ENCODE results near the gene WDR35. TPM values are rescaled to one million over a fixed set of nuclear protein-coding genes. Genes with fewer than 3 reads are reported as not detected.
"Not testable (repeated sequence)": the region's sequence is repeated elsewhere in the genome, so short reads cannot be mapped to it uniquely, and the experiment has no call there.

The WDR35 gene
- total and polyA plus RNA-seq, 2 donors, result 7.3 to 34.1 TPM

DNA sequence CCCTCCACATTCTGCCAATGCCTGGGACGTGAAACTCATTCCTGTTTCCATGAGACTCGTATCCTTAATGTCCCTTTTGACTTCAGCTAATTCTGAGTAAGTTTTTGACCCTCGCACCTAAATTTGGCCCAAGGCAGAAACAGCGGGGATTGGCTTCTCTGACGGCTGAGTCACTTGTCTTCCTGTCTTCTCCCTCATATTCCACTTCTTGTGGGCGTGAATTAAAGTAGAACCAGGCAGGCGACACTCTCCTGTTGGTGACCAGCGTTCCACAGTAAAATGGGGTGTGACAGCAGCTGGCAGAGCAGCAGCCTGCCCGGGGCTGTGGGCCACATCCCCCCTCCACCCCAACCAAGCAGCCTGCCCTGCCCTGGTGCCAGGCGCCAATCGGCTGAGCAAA is 103.6 kb downstream of the WDR35 start:
- H3K4me3 ChIP-seq (ENCODE audit: low read depth, low read length), result no peak overlapping the region
- WGBS, result 85% methylated on average over 11 of the region's 11 CpGs
- no peaks in the 10 kb centered on the region for H3K36me3 ChIP-seq (ENCODE audit: insufficient read depth)
- H3K4me1 ChIP-seq (ENCODE audit: insufficient read depth), result no peaks in the 10 kb centered on the region
- H3K27ac ChIP-seq (ENCODE audit: low read depth), result no peak overlapping the region
- DNase-seq (ENCODE audit: extremely low spot score), result no peak

- Histone ChIP-seq H3K4me1 (ENCODE audit: insufficient read depth) (no peaks in the 10 kb centered on the region), H3K27ac (ENCODE audit: low read depth) (no peak overlapping the region), H3K36me3 (ENCODE audit: insufficient read depth) (no peaks in the 10 kb centered on the region), H3K4me3 (ENCODE audit: low read depth, low read length) (no peak overlapping the region)
- 66% methylated on average over 7 of the region's 7 CpGs for WGBS
- no peak for DNase-seq (ENCODE audit: extremely low spot score)
These were observed 104.1 kb downstream of the WDR35 start for GRCh38 chr2:19885791-19886190.

DNA sequence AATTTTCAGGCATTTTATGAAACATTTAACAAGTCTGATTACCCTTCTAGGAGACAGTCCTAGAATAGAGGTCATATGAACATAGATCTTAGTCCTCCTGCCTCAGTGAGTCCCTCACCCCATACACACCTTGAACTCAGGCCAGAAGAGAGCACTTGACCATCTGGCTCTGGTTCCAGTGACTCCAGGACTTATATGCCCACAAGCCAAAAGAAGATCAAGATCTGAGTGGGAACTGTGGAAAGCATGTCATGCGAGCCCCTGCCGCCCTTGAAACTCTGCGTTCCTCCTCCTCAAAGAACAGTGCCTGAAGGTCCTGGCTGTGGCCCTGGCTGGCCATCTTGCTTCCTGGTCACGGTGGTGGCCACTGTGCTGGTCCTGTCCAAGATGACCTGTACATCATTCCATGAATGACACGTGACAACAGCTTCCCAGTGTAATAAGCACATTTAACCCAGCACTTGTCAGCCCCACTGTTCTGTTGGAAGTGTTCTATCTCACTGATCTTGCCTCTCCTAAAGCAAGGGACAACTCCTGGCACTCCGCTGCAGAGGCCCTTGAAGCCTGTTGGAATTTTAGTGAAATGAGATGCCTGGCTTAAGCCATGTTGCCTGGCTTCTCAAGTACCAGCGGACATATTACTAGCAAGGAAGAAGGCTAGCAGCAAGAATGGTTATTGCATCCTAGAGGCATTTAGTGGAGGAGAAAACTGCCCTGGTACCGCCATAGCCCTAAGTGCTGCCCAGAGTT is 105.8 kb downstream of the WDR35 start:
- DNase-seq (ENCODE audit: extremely low spot score), result no peak

DNA sequence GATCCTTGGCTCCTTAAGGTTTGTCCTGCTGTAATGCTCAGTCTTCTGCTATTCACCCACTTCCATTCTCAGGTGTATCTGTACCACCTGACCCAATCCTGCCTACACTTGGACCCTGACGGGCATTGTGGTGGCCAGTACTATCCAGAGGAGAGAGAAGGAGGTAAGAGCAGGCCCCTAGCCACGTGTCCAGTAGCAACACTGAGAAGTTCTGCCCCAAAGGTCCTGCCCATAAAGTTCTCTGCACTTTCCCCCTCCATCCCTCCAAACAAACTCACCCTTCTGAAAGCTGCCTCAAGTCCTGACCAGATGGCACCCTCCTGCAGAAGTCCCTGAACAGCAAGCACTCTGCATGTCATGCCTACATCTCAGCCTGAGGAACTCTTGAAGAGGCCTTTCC is 106.4 kb downstream of the WDR35 start:
- no peaks in the 10 kb centered on the region for H3K4me1 ChIP-seq (ENCODE audit: insufficient read depth)
- no peak overlapping the region for H3K4me3 ChIP-seq (ENCODE audit: low read depth, low read length)
- no peak for DNase-seq (ENCODE audit: extremely low spot score)
- WGBS, result 31% methylated on average over 2 of the region's 2 CpGs
- no peak overlapping the region for H3K27ac ChIP-seq (ENCODE audit: low read depth)
- H3K36me3 ChIP-seq (ENCODE audit: insufficient read depth), result no peaks in the 10 kb centered on the region

More for the DNA sequence above, 105.8 kb downstream of the WDR35 start:
- 95% methylated on average over 8 of the region's 8 CpGs for WGBS
- no peak overlapping the region for H3K27ac ChIP-seq (ENCODE audit: low read depth)
- no peaks in the 10 kb centered on the region for H3K4me1 ChIP-seq (ENCODE audit: insufficient read depth)
- no peaks in the 10 kb centered on the region for H3K36me3 ChIP-seq (ENCODE audit: insufficient read depth)
- H3K4me3 ChIP-seq (ENCODE audit: low read depth, low read length), result no peak overlapping the region

DNA sequence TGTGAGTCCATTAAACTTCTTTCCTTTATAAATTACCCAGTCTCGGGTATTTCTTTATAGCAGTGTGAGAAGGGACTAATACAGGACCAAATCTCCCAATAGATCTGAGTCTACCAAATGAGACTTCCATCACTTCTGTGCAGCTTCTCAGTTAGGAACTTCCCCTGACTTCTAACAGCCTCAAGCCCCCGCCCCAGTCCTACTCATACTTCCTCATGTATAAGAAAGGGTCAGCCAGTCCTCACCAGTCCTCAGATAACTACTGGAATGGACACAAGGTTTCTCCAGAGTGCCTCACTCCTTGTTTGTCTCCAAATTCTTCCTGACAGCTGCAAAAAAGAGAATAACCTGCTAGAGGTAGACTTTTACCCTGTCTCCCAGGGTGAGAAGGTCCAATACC is 107.6 kb downstream of the WDR35 start:
- no peak for DNase-seq (ENCODE audit: extremely low spot score)
- Histone ChIP-seq H3K27ac (ENCODE audit: low read depth) (no peak overlapping the region), H3K4me3 (ENCODE audit: low read depth, low read length) (no peak overlapping the region), H3K36me3 (ENCODE audit: insufficient read depth) (no peaks in the 10 kb centered on the region), H3K4me1 (ENCODE audit: insufficient read depth) (no peaks in the 10 kb centered on the region)
- 93% methylated on average over 2 of the region's 2 CpGs for WGBS

GRCh38 chr2:19881908-19882265 is 108.0 kb downstream of the WDR35 start:
- Histone ChIP-seq H3K27ac (ENCODE audit: low read depth) (no peak overlapping the region), H3K4me1 (ENCODE audit: insufficient read depth) (no peaks in the 10 kb centered on the region), H3K36me3 (ENCODE audit: insufficient read depth) (no peaks in the 10 kb centered on the region), H3K4me3 (ENCODE audit: low read depth, low read length) (no peak overlapping the region)
- DNase-seq (ENCODE audit: extremely low spot score), result no peak
- WGBS, result 42% methylated on average over 2 of the region's 2 CpGs

DNA sequence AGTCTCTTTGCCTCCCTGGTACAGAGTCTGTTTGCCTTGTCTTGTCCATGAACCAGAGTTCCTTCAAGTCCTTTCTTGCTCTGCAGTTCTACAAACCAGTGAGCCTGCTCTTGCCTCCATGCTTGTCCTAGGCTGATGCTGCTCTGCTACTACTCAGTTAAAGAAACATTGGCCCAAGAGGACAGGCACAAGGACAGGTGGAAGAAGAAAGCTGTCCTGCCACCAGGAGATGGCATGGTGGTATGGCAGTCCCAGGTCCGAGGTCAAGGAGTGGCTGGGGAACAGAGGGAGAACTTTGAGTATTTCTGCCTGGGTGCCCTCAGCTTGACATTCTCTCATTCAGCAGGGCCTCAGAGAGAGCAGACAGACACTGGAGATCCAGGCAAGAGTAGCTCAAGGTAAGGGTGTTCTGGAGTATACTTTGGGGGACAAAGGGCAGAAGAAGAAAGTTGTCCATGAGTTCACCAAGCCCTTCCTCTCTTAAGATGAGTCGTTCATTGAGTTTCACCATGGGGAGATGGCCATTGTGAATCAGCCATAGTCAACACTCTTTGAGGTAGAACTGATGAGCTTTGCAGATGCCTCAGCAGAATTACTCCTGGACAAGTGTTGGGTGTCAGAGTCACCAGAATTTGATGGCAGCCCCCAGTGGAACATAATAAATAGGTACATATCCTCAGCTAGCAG is 108.5 kb downstream of the WDR35 start:
- Histone ChIP-seq H3K4me1 (ENCODE audit: insufficient read depth) (no peaks in the 10 kb centered on the region), H3K27ac (ENCODE audit: low read depth) (no peak overlapping the region), H3K4me3 (ENCODE audit: low read depth, low read length) (no peak overlapping the region), H3K36me3 (ENCODE audit: insufficient read depth) (no peaks in the 10 kb centered on the region)
- no peak for DNase-seq (ENCODE audit: extremely low spot score)
- 81% methylated on average over 2 of the region's 2 CpGs for WGBS

GRCh38 chr2:19880191-19880590 is 109.7 kb downstream of the WDR35 start:
- not testable (repeated sequence) for H3K36me3 ChIP-seq (ENCODE audit: insufficient read depth); DNase-seq (ENCODE audit: extremely low spot score); H3K4me1 ChIP-seq (ENCODE audit: insufficient read depth); H3K27ac ChIP-seq (ENCODE audit: low read depth); H3K4me3 ChIP-seq (ENCODE audit: low read depth, low read length)

DNA sequence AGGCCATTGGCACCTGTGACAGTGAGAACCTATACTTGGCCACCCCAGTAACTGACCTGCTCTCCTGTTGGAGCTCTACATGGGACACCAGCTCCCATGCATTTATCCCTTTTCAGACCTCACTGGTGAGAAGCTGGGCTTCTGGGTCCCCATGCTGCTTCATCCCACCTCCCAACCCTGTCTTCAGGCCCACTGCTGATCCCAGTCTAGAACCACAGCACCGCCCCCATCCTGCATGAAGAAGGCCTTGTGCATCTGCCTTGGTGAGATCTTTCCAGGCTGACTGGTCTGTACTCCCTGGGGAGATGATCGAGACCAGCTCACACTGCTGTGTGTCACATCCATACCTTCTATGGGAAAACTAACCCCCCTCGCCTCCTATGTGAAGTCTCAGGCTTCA is 110.8 kb downstream of the WDR35 start:
- DNase-seq (ENCODE audit: extremely low spot score), result no peak
- WGBS, result 82% methylated on average over 3 of the region's 3 CpGs

DNA sequence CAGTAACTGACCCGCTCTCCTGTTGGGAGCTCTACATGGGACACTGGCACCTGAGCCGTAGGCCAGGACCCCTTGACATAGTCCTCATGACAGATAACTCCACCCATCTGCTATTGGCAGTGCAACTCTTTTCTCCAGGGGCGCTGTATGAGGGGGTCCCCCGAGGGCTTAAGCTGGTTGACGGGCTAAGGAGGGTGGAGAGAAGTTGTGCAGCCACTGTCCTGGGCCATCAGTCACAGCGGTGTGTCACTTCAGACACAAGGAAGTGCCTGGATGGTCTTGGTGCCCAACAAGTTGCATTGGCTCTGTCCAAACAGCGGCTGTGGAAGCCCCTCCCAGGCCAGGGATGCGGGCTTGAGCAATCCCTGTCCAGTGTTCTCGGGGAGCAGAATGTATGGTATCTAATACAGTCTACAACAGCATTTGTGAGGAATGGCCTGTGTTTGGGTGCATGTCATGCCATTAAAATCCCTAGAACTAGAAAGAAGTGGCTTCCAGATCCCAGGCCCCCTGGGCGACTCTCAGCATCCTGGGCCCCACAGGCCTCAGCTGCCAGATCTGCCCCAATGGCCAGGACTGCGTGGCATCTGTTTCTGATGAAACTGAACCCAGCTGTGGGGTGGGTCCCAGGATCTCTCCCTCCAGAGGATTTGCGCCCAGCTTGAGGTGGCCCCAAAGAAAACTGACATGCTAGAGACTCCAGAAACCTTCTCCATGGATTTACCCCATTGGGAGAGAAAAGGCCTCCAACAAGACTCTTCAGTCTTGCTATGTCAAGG is 111.4 kb downstream of the WDR35 start:
- 98% methylated on average over 12 of the region's 12 CpGs for WGBS
- Histone ChIP-seq H3K36me3 (ENCODE audit: insufficient read depth) (no peaks in the 10 kb centered on the region), H3K27ac (ENCODE audit: low read depth) (no peak overlapping the region), H3K4me3 (ENCODE audit: low read depth, low read length) (no peak overlapping the region), H3K4me1 (ENCODE audit: insufficient read depth) (no peaks in the 10 kb centered on the region)
- no peak for DNase-seq (ENCODE audit: extremely low spot score)

More for the DNA sequence above, 110.8 kb downstream of the WDR35 start:
- H3K4me3 ChIP-seq (ENCODE audit: low read depth, low read length), result no peak overlapping the region
- no peaks in the 10 kb centered on the region for H3K36me3 ChIP-seq (ENCODE audit: insufficient read depth)
- H3K4me1 ChIP-seq (ENCODE audit: insufficient read depth), result no peaks in the 10 kb centered on the region
- no peak overlapping the region for H3K27ac ChIP-seq (ENCODE audit: low read depth)

DNA sequence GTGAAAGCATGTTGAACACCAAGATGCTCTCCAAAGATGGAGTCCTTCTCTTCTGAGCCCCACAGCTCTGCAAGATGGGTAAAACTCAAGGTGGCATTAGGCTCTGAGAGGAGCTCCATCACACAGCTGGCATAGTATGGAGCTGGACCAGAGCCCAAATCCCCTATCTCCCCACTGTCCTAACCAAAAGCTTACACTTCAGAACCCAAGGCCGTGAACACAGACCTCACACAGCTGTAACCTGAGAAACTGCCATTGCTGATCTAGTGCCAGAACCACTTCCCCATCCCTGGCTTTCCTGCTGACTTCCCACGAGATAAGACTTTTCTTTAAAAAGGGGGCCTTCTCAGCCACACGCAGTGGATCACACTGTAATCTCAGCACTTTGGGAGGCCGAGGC is 113.2 kb downstream of the WDR35 start:
- Histone ChIP-seq H3K36me3 (ENCODE audit: insufficient read depth) (no peaks in the 10 kb centered on the region), H3K27ac (ENCODE audit: low read depth) (no peak overlapping the region), H3K4me3 (ENCODE audit: low read depth, low read length) (no peak overlapping the region), H3K4me1 (ENCODE audit: insufficient read depth) (no peaks in the 10 kb centered on the region)
- DNase-seq (ENCODE audit: extremely low spot score), result no peak
- WGBS, result 51% methylated on average over 4 of the region's 4 CpGs

DNA sequence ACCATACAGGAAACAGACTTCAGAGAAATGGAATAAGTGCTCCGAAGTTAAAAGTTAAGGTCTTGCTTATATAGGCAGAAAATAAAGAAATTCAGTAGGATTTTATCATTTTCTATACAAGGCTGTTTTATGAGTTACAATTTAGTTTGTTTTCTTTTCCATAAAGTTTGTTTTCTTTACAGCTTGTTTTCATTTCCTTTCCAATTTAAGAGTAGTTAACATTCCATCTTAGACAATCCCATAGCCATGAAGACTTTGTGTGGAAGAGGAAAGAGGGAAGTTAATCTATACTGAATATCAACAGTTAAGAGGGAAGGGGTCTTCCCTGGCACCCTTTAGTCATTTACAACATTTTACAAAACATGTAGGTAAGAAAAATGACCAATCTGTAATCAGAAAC is 114.6 kb downstream of the WDR35 start:
- H3K36me3 ChIP-seq (ENCODE audit: insufficient read depth), result no peaks in the 10 kb centered on the region
- H3K4me3 ChIP-seq (ENCODE audit: low read depth, low read length), result no peak overlapping the region
- DNase-seq (ENCODE audit: extremely low spot score), result no peak
- WGBS, result 72% methylated on average over 1 of the region's 1 CpG
- peaks cover 1% of the 10 kb centered on the region for H3K4me1 ChIP-seq (ENCODE audit: insufficient read depth)
- H3K27ac ChIP-seq (ENCODE audit: low read depth), result no peak overlapping the region

- Histone ChIP-seq H3K4me3 (ENCODE audit: low read depth, low read length) (no peak overlapping the region), H3K36me3 (ENCODE audit: insufficient read depth) (no peaks in the 10 kb centered on the region), H3K4me1 (ENCODE audit: insufficient read depth) (peaks cover 1% of the 10 kb centered on the region), H3K27ac (ENCODE audit: low read depth) (no peak overlapping the region)
- 91% methylated on average over 3 of the region's 3 CpGs for WGBS
- no peak for DNase-seq (ENCODE audit: extremely low spot score)
These were observed 115.2 kb downstream of the WDR35 start for GRCh38 chr2:19874726-19875125.

DNA sequence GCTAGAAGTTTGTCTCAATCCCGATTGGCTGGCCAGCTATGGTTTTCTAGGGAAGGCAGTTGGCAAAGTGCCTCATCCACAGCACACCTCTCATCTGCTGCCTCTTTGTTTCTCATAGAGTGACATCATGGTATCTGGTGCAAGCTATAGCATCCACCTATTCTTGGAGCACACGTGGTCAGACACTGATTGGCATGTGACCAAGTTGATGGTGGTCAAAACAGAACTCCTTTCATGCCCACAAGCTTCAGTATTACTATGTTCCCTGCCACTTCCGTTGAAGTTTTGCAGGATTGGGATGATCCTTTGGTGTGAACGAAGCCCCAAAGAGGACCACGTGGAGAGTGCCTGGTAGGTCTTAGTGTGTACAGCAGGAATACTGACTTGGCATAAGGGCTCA is 116.9 kb downstream of the WDR35 start:
- Histone ChIP-seq H3K4me3 (ENCODE audit: low read depth, low read length) (no peak overlapping the region), H3K27ac (ENCODE audit: low read depth) (no peak overlapping the region), H3K4me1 (ENCODE audit: insufficient read depth) (peaks cover 1% of the 10 kb centered on the region), H3K36me3 (ENCODE audit: insufficient read depth) (no peaks in the 10 kb centered on the region)
- 72% methylated on average over 5 of the region's 5 CpGs for WGBS
- no peak for DNase-seq (ENCODE audit: extremely low spot score)

All from urinary bladder (tissue), 4 donors.